ENCODE data around the gene DGKB.

DGKB gene

DNA sequence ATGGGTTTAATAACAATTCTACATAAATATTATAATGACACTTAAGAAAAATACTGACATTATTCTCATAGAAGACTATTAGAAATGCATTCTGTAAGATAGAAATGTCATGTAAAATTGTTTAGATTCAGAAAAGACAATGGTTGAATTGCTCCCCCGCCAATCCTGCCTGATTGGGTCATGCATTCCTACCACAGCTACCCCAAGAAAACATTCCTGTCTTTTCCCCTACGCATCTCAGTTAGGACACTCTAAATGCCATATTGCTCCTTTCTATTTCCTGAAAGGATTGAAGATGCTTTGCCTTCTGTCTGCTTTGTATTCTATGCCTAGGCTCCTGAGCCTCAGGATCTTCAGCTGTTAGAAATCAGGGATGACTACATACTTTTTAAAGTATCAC lies 109.4 kb downstream of the DGKB start:
- DNase-seq (ENCODE audit: low read depth), result no peak

DNA sequence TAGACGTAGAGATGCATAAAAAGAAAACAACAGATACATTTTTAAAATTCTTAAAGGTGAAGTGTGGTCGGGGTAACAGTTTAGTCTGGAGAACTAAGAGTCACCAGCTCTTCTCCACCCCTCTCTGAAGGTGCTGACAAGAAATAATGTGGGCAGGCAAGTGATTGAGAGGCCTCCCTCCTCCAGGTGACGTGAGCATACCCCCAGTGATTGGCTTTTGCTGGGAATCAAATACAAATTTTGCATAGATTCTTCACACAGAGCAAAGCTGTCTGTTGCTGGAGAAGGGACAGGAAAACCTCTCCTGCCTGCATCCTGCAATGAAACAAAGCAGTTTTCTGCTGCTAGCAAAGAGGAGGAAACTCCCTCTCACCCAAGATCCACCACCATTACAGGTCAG lies 115.0 kb downstream of the DGKB start:
- DNase-seq (ENCODE audit: low read depth), result no peak
- no peak overlapping the region for H3K4me3 ChIP-seq (ENCODE audit: low read depth, low read length)
- TF ChIP-seq, protein P1, sequence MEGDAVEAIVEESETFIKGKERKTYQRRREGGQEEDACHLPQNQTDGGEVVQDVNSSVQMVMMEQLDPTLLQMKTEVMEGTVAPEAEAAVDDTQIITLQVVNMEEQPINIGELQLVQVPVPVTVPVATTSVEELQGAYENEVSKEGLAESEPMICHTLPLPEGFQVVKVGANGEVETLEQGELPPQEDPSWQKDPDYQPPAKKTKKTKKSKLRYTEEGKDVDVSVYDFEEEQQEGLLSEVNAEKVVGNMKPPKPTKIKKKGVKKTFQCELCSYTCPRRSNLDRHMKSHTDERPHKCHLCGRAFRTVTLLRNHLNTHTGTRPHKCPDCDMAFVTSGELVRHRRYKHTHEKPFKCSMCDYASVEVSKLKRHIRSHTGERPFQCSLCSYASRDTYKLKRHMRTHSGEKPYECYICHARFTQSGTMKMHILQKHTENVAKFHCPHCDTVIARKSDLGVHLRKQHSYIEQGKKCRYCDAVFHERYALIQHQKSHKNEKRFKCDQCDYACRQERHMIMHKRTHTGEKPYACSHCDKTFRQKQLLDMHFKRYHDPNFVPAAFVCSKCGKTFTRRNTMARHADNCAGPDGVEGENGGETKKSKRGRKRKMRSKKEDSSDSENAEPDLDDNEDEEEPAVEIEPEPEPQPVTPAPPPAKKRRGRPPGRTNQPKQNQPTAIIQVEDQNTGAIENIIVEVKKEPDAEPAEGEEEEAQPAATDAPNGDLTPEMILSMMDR (IDR thresholded peaks at IDR 0.05; ENCODE audit: insufficient read depth, low read depth, low read length, missing control alignments), result no peak

More for the DNA sequence above, 109.4 kb downstream of the DGKB start:
- no peak overlapping the region for H3K4me3 ChIP-seq (ENCODE audit: low read depth, low read length)
- TF ChIP-seq, protein P1 (IDR thresholded peaks at IDR 0.05; ENCODE audit: insufficient read depth, low read depth, low read length, missing control alignments), result no peak

DNA sequence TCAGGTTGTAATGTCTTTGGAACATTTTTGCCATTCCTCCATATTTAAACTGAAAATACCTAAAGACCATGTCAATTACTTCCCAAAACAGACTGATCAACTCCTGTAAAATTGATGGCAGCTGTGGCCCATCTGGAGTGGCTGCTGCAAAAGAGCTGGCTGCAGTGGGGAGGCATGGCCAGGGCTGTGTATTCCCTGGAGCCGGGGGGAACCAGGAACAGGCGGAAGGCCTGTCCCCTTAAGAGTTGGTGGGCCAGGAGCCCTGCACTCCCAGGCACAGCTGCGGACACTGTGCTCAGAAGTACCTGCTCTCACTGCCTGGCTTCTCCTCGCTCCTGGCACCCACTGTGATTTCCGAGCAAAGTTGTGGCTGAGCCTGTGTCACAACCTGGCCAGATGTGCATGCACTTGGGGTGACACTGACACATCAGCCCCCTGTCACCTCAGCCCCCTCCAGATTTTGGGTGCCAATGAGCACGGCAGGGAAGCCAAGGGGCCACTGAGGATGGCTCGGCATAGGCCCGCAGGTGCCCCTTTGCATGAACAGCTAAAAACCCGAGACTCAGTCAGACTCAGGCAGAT lies 116.1 kb downstream of the DGKB start:
- no peak for DNase-seq (ENCODE audit: low read depth)
- TF ChIP-seq, protein P1 (IDR thresholded peaks at IDR 0.05; ENCODE audit: insufficient read depth, low read depth, low read length, missing control alignments), result no peak

DNA sequence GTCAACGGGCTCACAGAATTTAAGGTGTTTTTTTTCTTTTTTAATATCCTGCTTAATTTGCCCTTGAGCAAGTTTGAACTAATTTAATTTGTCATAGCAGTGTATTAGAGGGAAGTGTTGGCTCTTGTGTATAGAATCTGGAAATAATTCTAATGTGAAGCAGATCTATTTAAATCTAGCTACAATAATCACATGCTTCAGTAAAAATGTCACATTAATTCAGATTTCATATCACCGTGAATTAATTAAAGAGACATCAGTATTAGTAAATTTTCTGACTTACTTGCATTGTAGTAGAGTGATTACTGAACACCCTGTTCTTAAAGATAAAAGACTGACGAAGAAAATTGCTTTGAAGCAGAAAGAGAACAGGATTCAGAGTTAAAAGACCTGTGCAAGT lies 124.7 kb downstream of the DGKB start:
- TF ChIP-seq, protein P1 (IDR thresholded peaks at IDR 0.05; ENCODE audit: insufficient read depth, low read depth, low read length, missing control alignments), result no peak
- DNase-seq (ENCODE audit: low read depth), result no peak
- H3K4me3 ChIP-seq (ENCODE audit: low read depth, low read length), result no peak overlapping the region

More for the DNA sequence above, 116.1 kb downstream of the DGKB start:
- no peak overlapping the region for H3K4me3 ChIP-seq (ENCODE audit: low read depth, low read length)

DNA sequence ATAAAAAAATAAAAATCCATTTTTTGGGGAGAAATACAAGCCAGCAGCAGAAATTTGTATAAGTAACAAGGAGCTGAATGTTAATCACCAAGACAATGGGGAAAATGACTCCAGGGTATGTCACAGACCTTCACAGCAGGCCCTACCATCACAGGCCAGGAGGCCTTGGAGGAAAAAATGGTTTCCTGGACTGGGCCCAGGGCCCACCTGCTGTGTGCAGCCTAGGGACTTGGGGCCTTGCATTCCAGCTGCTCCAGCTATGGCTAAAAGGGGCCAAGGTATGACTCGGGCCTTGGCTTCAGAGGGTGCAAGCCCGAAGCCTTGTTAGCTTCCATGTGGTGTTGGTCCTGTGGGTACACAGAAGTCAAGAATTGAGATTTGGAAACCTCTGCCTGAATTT lies 126.3 kb downstream of the DGKB start:
- no peak for DNase-seq (ENCODE audit: low read depth)
- H3K4me3 ChIP-seq (ENCODE audit: low read depth, low read length), result no peak overlapping the region
- TF ChIP-seq, protein P1 (IDR thresholded peaks at IDR 0.05; ENCODE audit: insufficient read depth, low read depth, low read length, missing control alignments), result no peak

DNA sequence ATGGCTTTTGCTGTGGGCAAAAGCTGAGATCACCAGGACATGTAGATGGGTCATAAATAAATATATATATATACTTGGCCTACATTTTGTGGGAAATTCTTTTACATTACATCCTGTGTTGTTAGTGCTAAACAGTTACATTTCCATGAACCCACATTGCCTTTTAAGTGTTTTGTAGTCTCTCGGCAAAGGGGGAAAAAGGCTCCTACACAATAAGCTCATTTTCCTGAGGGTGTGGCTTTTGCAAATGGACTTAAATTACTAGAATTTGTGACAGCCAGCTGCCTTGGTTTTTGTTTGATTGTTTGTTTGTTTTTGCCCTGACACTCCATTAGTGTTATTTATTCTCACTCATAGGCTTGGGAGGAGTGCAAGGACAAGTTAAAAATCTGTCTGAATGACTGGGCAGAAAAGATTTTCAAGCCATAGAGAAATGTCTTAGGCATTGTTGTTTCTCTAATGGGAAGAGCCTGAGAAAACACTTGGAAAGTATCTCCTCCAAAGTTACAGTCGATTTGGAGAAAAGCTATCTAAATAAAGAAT lies 128.8 kb downstream of the DGKB start:
- DNase-seq (ENCODE audit: low read depth), result no peak
- TF ChIP-seq, protein P1 (IDR thresholded peaks at IDR 0.05; ENCODE audit: insufficient read depth, low read depth, low read length, missing control alignments), result no peak
- H3K4me3 ChIP-seq (ENCODE audit: low read depth, low read length), result no peak overlapping the region

DNA sequence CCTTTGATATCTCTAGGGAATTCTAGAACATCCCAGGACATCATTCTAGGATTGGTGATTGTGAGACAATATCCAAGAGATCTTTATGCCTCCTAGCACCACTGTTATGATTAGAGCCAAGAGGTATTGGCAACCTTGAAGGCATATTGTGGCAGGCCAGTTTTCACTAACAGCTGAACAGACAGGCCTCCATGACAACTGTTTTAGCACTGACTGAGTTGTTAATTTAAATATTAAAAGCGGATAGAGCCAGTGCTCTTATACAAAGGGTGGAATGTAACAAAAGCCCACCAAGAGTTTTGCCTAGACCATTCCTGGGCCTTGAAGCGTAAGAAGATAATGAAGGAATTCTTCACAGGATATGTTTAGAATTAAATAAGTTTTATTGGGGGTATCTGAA lies 131.9 kb downstream of the DGKB start:
- TF ChIP-seq, protein P1 (IDR thresholded peaks at IDR 0.05; ENCODE audit: insufficient read depth, low read depth, low read length, missing control alignments), result no peak
- no peak for DNase-seq (ENCODE audit: low read depth)
- H3K4me3 ChIP-seq (ENCODE audit: low read depth, low read length), result no peak overlapping the region
